Hepatocyte (in vitro differentiated cells): ENCODE measurements around the gene SBF1. TPM values are rescaled to one million over a fixed set of nuclear protein-coding genes. Genes with fewer than 3 reads are reported as not detected.
A peak's percentile ranks its signal among the peaks of the same experiment; 100 is the strongest.

ENCODE experiments used
- DNase-seq: peaks from one replicate; pipeline ENCODE4 v3.0.0-alpha.2; 2016; ENCODE audit warnings: low spot score
- H2AFZ ChIP-seq: fragments of 200-600 bp; sonication (generic); 2 replicates; pipeline ENCODE4 v1.6.0; 2016; ENCODE audit warnings: antibody characterized with exemption, mild to moderate bottlenecking
- H3K27ac ChIP-seq: fragments of 200-600 bp; sonication (generic); 2 replicates; pipeline ENCODE4 v1.5.1; 2016; ENCODE audit warnings: mild to moderate bottlenecking
- H3K27me3 ChIP-seq: fragments of 200-600 bp; sonication (generic); 2 replicates; pipeline ENCODE4 v1.6.1; 2016
- H3K36me3 ChIP-seq: fragments of 200-600 bp; sonication (generic); replicated peaks from 2 replicates; pipeline ENCODE4 v1.5.1; 2016; ENCODE audit warnings: low read depth; ENCODE audit not compliant: insufficient read depth
- H3K4me1 ChIP-seq: fragments of 200-600 bp; sonication (generic); 2 replicates; pipeline ENCODE4 v1.5.1; 2016; ENCODE audit warnings: mild to moderate bottlenecking, moderate library complexity; ENCODE audit not compliant: insufficient read depth
- H3K4me2 ChIP-seq: fragments of 200-600 bp; sonication (generic); 2 replicates; pipeline ENCODE4 v1.6.0; 2016
- H3K4me3 ChIP-seq: fragments of 200-600 bp; sonication (generic); 2 replicates; pipeline ENCODE4 v1.5.1; 2016; ENCODE audit warnings: mild to moderate bottlenecking
- H3K79me2 ChIP-seq: fragments of 200-600 bp; sonication (generic); 2 replicates; pipeline ENCODE4 v1.6.0; 2017; ENCODE audit warnings: mild to moderate bottlenecking
- H3K9me2 ChIP-seq: fragments of 200-600 bp; sonication (generic); replicated peaks from 2 replicates; pipeline ENCODE4 v1.6.0; 2017; ENCODE audit warnings: mild to moderate bottlenecking; ENCODE audit not compliant: insufficient read depth
- H3K9me3 ChIP-seq: fragments of 200-600 bp; sonication (generic); 2 replicates; pipeline ENCODE4 v1.5.1; 2016; ENCODE audit warnings: low read depth, mild to moderate bottlenecking
- H4K20me1 ChIP-seq: fragments of 200-600 bp; sonication (generic); 2 replicates; pipeline ENCODE4 v1.6.0; 2016; ENCODE audit warnings: mild to moderate bottlenecking; ENCODE audit not compliant: insufficient read depth, poor library complexity, severe bottlenecking
- EZH2 ChIP-seq: fragments of 200-600 bp; sonication (generic); IDR thresholded peaks from 2 replicates; pipeline ENCODE4 v1.6.1; 2016; ENCODE audit warnings: antibody characterized with exemption, mild to moderate bottlenecking, borderline replicate concordance
- EZH2phosphoT487 ChIP-seq: fragments of 200-600 bp; sonication (generic); IDR thresholded peaks from one replicate; pipeline ENCODE4 v1.6.1; 2018; ENCODE audit warnings: antibody characterized with exemption, mild to moderate bottlenecking, low read depth, moderate library complexity; ENCODE audit not compliant: unreplicated experiment, severe bottlenecking
- WGBS: methylation state at CpG from one replicate; pipeline ENCODE4 v1.1.6; 2016; ENCODE audit warnings: low lambda C conversion rate; ENCODE audit errors: missing lambda C conversion rate; 5-methylcytosine and 5-hydroxymethylcytosine counted together
- polyA plus RNA-seq: library from polyadenylated mRNA; unstranded; fragments of >200 nt; fragmentation: Nextera tagmentation; extraction: Ambion mirVana; gene quantifications from 2 replicates; pipeline ENCODE4 v1.2.1, GENCODE V29; 2016
- total RNA-seq: library from RNA; depleted of rRNA; stranded (reverse); fragments of >200 nt; gene quantifications from 2 replicates; pipeline ENCODE4 v1.2.3, GENCODE V29; 2014
- TF ChIP-seq, protein P1 (sequence below): fragments of 200-600 bp; sonication (generic); IDR thresholded peaks from 2 replicates; pipeline ENCODE4 v1.5.1; 2016; ENCODE audit warnings: antibody characterized with exemption, mild to moderate bottlenecking; ENCODE audit not compliant: poor library complexity

The SBF1 gene
- total and polyA plus RNA-seq, 2 experiments from 2014 or later, result 34.5 to 49.5 TPM

GRCh38 chr22:50482107-50483074 lies 7.6 kb upstream of the SBF1 start:
- no peaks in the 10 kb centered on the region for H3K36me3 ChIP-seq
- peak overlapping the region; percentile 88 for H3K4me2 ChIP-seq
- no peaks in the 10 kb centered on the region for H4K20me1 ChIP-seq
- no peaks in the 10 kb centered on the region for H3K9me3 ChIP-seq
- no peak for DNase-seq
- 84% methylated on average over 30 of the region's 35 CpGs for WGBS
- no peaks in the 10 kb centered on the region for H3K9me2 ChIP-seq
- H3K27me3 ChIP-seq, result peaks cover 29% of the 10 kb centered on the region
- H3K4me1 ChIP-seq, result peaks cover 14% of the 10 kb centered on the region
- H2AFZ ChIP-seq, result peak overlapping the region; percentile 74
- no peaks in the 10 kb centered on the region for H3K79me2 ChIP-seq
- H3K4me3 ChIP-seq, result peak overlapping the region; percentile 52
- no peak for TF ChIP-seq EZH2
- no peak for TF ChIP-seq EZH2phosphoT487
- TF ChIP-seq, protein P1, sequence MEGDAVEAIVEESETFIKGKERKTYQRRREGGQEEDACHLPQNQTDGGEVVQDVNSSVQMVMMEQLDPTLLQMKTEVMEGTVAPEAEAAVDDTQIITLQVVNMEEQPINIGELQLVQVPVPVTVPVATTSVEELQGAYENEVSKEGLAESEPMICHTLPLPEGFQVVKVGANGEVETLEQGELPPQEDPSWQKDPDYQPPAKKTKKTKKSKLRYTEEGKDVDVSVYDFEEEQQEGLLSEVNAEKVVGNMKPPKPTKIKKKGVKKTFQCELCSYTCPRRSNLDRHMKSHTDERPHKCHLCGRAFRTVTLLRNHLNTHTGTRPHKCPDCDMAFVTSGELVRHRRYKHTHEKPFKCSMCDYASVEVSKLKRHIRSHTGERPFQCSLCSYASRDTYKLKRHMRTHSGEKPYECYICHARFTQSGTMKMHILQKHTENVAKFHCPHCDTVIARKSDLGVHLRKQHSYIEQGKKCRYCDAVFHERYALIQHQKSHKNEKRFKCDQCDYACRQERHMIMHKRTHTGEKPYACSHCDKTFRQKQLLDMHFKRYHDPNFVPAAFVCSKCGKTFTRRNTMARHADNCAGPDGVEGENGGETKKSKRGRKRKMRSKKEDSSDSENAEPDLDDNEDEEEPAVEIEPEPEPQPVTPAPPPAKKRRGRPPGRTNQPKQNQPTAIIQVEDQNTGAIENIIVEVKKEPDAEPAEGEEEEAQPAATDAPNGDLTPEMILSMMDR, result no peak
- no peak overlapping the region for H3K27ac ChIP-seq

DNA sequence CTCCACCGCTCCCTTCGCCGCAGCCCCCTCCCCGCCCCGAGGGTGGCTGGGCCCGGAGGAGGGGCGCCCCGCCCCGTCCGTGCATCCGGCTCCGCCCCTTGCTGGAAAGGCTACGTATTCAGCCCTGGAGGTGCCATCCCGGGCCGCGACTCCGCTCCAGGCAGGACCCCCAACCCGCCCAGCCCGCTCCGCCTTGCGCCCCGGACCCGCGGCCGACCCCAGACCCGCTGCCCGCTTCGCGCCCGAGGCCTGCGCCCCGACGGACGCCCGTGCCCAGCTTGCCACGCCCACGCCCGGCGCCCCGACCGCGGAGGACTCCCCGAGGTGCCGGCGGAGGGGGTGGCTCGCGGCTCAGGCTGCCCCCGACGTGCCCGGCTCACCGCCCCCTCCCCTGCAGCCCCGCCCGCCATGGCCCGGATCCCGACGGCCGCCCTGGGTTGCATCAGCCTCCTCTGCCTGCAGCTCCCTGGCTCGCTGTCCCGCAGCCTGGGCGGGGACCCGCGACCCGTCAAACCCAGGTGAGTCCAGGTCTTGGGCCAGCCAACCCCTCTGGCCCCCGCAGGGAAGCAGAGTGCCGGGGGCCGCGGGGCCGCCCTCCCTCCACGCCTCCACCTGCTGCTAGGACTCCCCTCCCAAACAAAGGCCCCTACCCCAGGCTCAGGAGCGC lies 6.7 kb upstream of the SBF1 start, which contains the start of gene ADM2:
Gene ADM2 (plus strand): TSS at position 104 of the 667 bp plus-strand sequence. CDS start 305 bp downstream, at position 409.
- WGBS, result 14% methylated on average over 13 of the region's 70 CpGs
- Histone ChIP-seq H3K79me2 (no peaks in the 10 kb centered on the region), H4K20me1 (no peaks in the 10 kb centered on the region), H3K4me3 (peak within 1 kb of the TSS; percentile 52), H3K27me3 (peaks cover 29% of the 10 kb centered on the region), H3K9me3 (no peaks in the 10 kb centered on the region), H3K9me2 (no peaks in the 10 kb centered on the region), H3K4me1 (peaks cover 14% of the 10 kb centered on the region), H3K27ac (no peak within 1 kb of the TSS), H2AFZ (peak within 1 kb of the TSS; percentile 74), H3K36me3 (no peaks in the 10 kb centered on the region), H3K4me2 (peak within 1 kb of the TSS; percentile 88)
- peak; percentile 73 for DNase-seq
- TF ChIP-seq, protein P1, result no peak
- TF ChIP-seq EZH2phosphoT487 (no peak), EZH2 (peak; percentile 17)

- H3K4me3 ChIP-seq, result peak overlapping the region; percentile 52
- H3K27ac ChIP-seq, result no peak overlapping the region
- H3K27me3 ChIP-seq, result peaks cover 29% of the 10 kb centered on the region
- H2AFZ ChIP-seq, result peak overlapping the region; percentile 74
- H3K4me1 ChIP-seq, result peaks cover 14% of the 10 kb centered on the region
- no peaks in the 10 kb centered on the region for H3K9me2 ChIP-seq
- 10% methylated on average over 20 of the region's 45 CpGs for WGBS
- DNase-seq, result no peak
- no peaks in the 10 kb centered on the region for H4K20me1 ChIP-seq
- no peaks in the 10 kb centered on the region for H3K79me2 ChIP-seq
- H3K9me3 ChIP-seq, result no peaks in the 10 kb centered on the region
- TF ChIP-seq, protein P1, result no peak
- peak; percentile 79 for TF ChIP-seq EZH2
- H3K36me3 ChIP-seq, result no peaks in the 10 kb centered on the region
- H3K4me2 ChIP-seq, result peak overlapping the region; percentile 88
Observed at GRCh38 chr22:50481045-50481439, 6.2 kb upstream of the SBF1 start.
